Brain microvascular endothelial cell (primary cell): ENCODE measurements around the gene LRRC66.

Experiments used
- DNase-seq: peaks from one replicate; pipeline ENCODE4 v3.0.0-alpha.2; 2020
- H3K27ac ChIP-seq: fragments of 250-450 bp; sonication (Bioruptor Pico); 2 replicates; pipeline ENCODE4 v1.5.1; 2020; ENCODE audit warnings: mild to moderate bottlenecking, moderate library complexity
- H3K27me3 ChIP-seq: fragments of 250-450 bp; sonication (Bioruptor Pico); replicated peaks from 2 replicates; pipeline ENCODE4 v1.5.1; 2020; ENCODE audit warnings: mild to moderate bottlenecking
- H3K36me3 ChIP-seq: fragments of 250-450 bp; sonication (Bioruptor Pico); replicated peaks from 2 replicates; pipeline ENCODE4 v1.5.1; 2020; ENCODE audit warnings: mild to moderate bottlenecking
- H3K4me3 ChIP-seq: 2 replicates; pipeline ENCODE4 v1.5.1; 2011; ENCODE audit warnings: low read depth, mild to moderate bottlenecking, control low read depth, low read length, moderate library complexity
- CTCF ChIP-seq: IDR thresholded peaks from 2 replicates; pipeline ENCODE4 v1.5.1; 2011; ENCODE audit warnings: low read depth, mild to moderate bottlenecking, moderate library complexity, low read length, control low read depth, inconsistent platforms; ENCODE audit errors: missing control alignments
- in situ Hi-C: cut with HindIII; loops from 2 replicates; pipeline ENCODE4 v1.10.0; 2017; ENCODE audit warnings: low sequenced_read_pairs, low pct_ligation_motif_present

Gene LRRC66

GRCh38 chr4:52052475-52052780 lies 32.3 kb upstream of the LRRC66 start:
- in situ Hi-C loops: no loop called here
- Histone ChIP-seq H3K4me3 (peak overlapping the region; percentile 69), H3K27me3 (peaks cover 2% of the 10 kb centered on the region), H3K36me3 (no peaks in the 10 kb centered on the region), H3K27ac (no peak overlapping the region)
- DNase-seq: no peak
- TF ChIP-seq CTCF: no peak

GRCh38 chr4:52051615-52052474 lies 31.7 kb upstream of the LRRC66 start:
- Histone ChIP-seq H3K27me3 (peaks cover 2% of the 10 kb centered on the region), H3K4me3 (peak overlapping the region; percentile 69)
- DNase-seq: peak; percentile 89

GRCh38 chr4:52051213-52051614 lies 31.1 kb upstream of the LRRC66 start, which contains the start of gene SPATA18:
SPATA18 (plus strand) TSS chr4:52051304; CDS start chr4:52051705, 401 bp downstream.
- in situ Hi-C loops: no loop called here
- no peak for DNase-seq
- Histone ChIP-seq H3K4me3 (peak within 1 kb of the TSS; percentile 69), H3K27ac (peak within 1 kb of the TSS; percentile 29), H3K27me3 (peaks cover 2% of the 10 kb centered on the region), H3K36me3 (no peaks in the 10 kb centered on the region)
- TF ChIP-seq CTCF: no peak

More at GRCh38 chr4:52051615-52052474, 31.7 kb upstream of the LRRC66 start:
- Histone ChIP-seq H3K27ac (peak overlapping the region; percentile 29), H3K36me3 (no peaks in the 10 kb centered on the region)
- TF ChIP-seq CTCF: no peak
- in situ Hi-C loops: no loop called here

GRCh38 chr4:52049266-52049665 lies 29.1 kb upstream of the LRRC66 start:
- H3K27ac ChIP-seq: no peak overlapping the region
- H3K36me3 ChIP-seq: no peaks in the 10 kb centered on the region
- peaks cover 2% of the 10 kb centered on the region for H3K27me3 ChIP-seq
- DNase-seq: no peak
- no peak for TF ChIP-seq CTCF
- in situ Hi-C loops: no loop called here
- no peak overlapping the region for H3K4me3 ChIP-seq

- no peaks in the 10 kb centered on the region for H3K36me3 ChIP-seq
- no peak overlapping the region for H3K27ac ChIP-seq
- no peak for TF ChIP-seq CTCF
- in situ Hi-C loops: no loop called here
- no peak for DNase-seq
- H3K27me3 ChIP-seq: peaks cover 2% of the 10 kb centered on the region
- H3K4me3 ChIP-seq: no peak overlapping the region
Measured at GRCh38 chr4:52045028-52045427, 24.9 kb upstream of the LRRC66 start.
